Colonic mucosa (tissue), 4 donors: ENCODE data around the gene APPBP2. TPM values are rescaled to one million over a fixed set of nuclear protein-coding genes. Genes with fewer than 3 reads are reported as not detected.

ENCODE experiments used
- DNase-seq: peaks from one replicate; pipeline ENCODE4 v3.0.0-alpha.2; 2020
- H3K27ac ChIP-seq: fragments of 200-600 bp; one replicate; pipeline ENCODE4 v1.8.0; 2021
- H3K27me3 ChIP-seq: fragments of 200-600 bp; one replicate; pipeline ENCODE4 v1.8.0; 2021
- H3K36me3 ChIP-seq: fragments of 200-600 bp; one replicate; pipeline ENCODE4 v1.8.0; 2021
- H3K4me1 ChIP-seq: fragments of 200-600 bp; one replicate; pipeline ENCODE4 v1.8.0; 2021; ENCODE audit warnings: mild to moderate bottlenecking
- H3K4me3 ChIP-seq: fragments of 200-600 bp; one replicate; pipeline ENCODE4 v1.8.0; 2021
- H3K9ac ChIP-seq, 2 donors: one replicate each; pipeline ENCODE4 v1.7.0; 2013; ENCODE audit warnings: control low read depth in 2 of 2, low read depth in 2 of 2, low read length in 2 of 2
- H3K9me3 ChIP-seq: fragments of 200-600 bp; one replicate; pipeline ENCODE4 v1.8.0; 2021
- CTCF ChIP-seq: fragments of 200-600 bp; IDR thresholded peaks from one replicate; pipeline ENCODE4 v1.8.0; 2022; ENCODE audit warnings: antibody characterized with exemption, mild to moderate bottlenecking
- intact Hi-C: fragments of 100-400 bp; cut with DNase I; formaldehyde crosslinking; loops from one replicate; pipeline ENCODE4 v1.14.1; 2022
- total RNA-seq, 2 donors: library from RNA; stranded (reverse); fragmentation: NEBNext Ultra II Directional in 1 of 2; extraction: Animal tissue kit (Norgen Biotek cat#: 25700) in 1 of 2; gene quantifications; one replicate each; pipeline ENCODE4 v1.2.1, GENCODE V29; 2021
- donor health status: healthy.
- donor health status: DM: no; HTN: no; CAD: no.
- donor health status: DM: no; HTN: no; CAD: no.

The APPBP2 gene
- total RNA-seq, 2 donors from 2014 or later, result 26.7 to 42.0 TPM

- no peak overlapping the region for H3K4me3 ChIP-seq
- no peak for TF ChIP-seq CTCF
- no peaks in the 10 kb centered on the region for H3K27me3 ChIP-seq
- no peak for DNase-seq
- no peaks in the 10 kb centered on the region for H3K4me1 ChIP-seq
- intact Hi-C loops, result no loop called here
- H3K9ac ChIP-seq, result no peak overlapping the region
- H3K36me3 ChIP-seq, result no peaks in the 10 kb centered on the region
- H3K9me3 ChIP-seq, result no peaks in the 10 kb centered on the region
- H3K27ac ChIP-seq, result no peak overlapping the region
Measured at GRCh38 chr17:60415146-60415545, 110.9 kb downstream of the APPBP2 start.

- H3K9me3 ChIP-seq, result no peaks in the 10 kb centered on the region
- TF ChIP-seq CTCF, result no peak
Measured at GRCh38 chr17:60412701-60413100, 113.3 kb downstream of the APPBP2 start.

GRCh38 chr17:60410001-60410400 lies 116.0 kb downstream of the APPBP2 start:
- no peak for DNase-seq
- H3K27me3 ChIP-seq, result no peaks in the 10 kb centered on the region
- H3K9me3 ChIP-seq, result no peaks in the 10 kb centered on the region
- no peak overlapping the region for H3K27ac ChIP-seq
- intact Hi-C loops, result no loop called here
- H3K4me1 ChIP-seq, result no peaks in the 10 kb centered on the region
- H3K36me3 ChIP-seq, result no peaks in the 10 kb centered on the region
- H3K9ac ChIP-seq, result no peak overlapping the region
- no peak overlapping the region for H3K4me3 ChIP-seq
- TF ChIP-seq CTCF, result no peak

More at GRCh38 chr17:60412701-60413100, 113.3 kb downstream of the APPBP2 start:
- Histone ChIP-seq H3K27ac (no peak overlapping the region), H3K9ac (no peak overlapping the region), H3K4me1 (no peaks in the 10 kb centered on the region), H3K36me3 (no peaks in the 10 kb centered on the region), H3K27me3 (no peaks in the 10 kb centered on the region), H3K4me3 (no peak overlapping the region)
- intact Hi-C loops, result no loop called here
- DNase-seq, result no peak

GRCh38 chr17:60406887-60407286 lies 119.2 kb downstream of the APPBP2 start:
- no peak overlapping the region for H3K4me3 ChIP-seq
- no peaks in the 10 kb centered on the region for H3K4me1 ChIP-seq
- no peaks in the 10 kb centered on the region for H3K9me3 ChIP-seq
- H3K9ac ChIP-seq, result no peak overlapping the region
- no peaks in the 10 kb centered on the region for H3K36me3 ChIP-seq
- no peak overlapping the region for H3K27ac ChIP-seq
- H3K27me3 ChIP-seq, result no peaks in the 10 kb centered on the region
- DNase-seq, result no peak
- no peak for TF ChIP-seq CTCF
- intact Hi-C loops, result no loop called here

- Histone ChIP-seq H3K27me3 (no peaks in the 10 kb centered on the region), H3K4me3 (no peak overlapping the region), H3K9me3 (no peaks in the 10 kb centered on the region), H3K4me1 (no peaks in the 10 kb centered on the region), H3K27ac (no peak overlapping the region), H3K36me3 (no peaks in the 10 kb centered on the region), H3K9ac (no peak overlapping the region)
- no peak for TF ChIP-seq CTCF
- intact Hi-C loops, result no loop called here
- DNase-seq, result no peak
Measured at GRCh38 chr17:60403962-60404361, 122.1 kb downstream of the APPBP2 start.

GRCh38 chr17:60403523-60403810 lies 122.6 kb downstream of the APPBP2 start:
- Histone ChIP-seq H3K9me3 (no peaks in the 10 kb centered on the region), H3K36me3 (no peaks in the 10 kb centered on the region), H3K4me1 (no peaks in the 10 kb centered on the region), H3K27ac (no peak overlapping the region), H3K9ac (no peak overlapping the region), H3K27me3 (no peaks in the 10 kb centered on the region), H3K4me3 (no peak overlapping the region)
- DNase-seq, result no peak
- intact Hi-C loops, result no loop called here
- TF ChIP-seq CTCF, result no peak
